HG03045 (cell line): Measurements from ENCODE around the gene VAPB.
"Not testable (repeated sequence)": the region's sequence is repeated elsewhere in the genome, so short reads cannot be mapped to it uniquely, and the experiment has no call there.

Source experiments
- ATAC-seq: cut with Tn5 transposase; IDR thresholded peaks from one replicate; pipeline ENCODE4 v1.9.1; 2021; ENCODE audit warnings: mild to moderate bottlenecking, moderate library complexity; ENCODE audit not compliant: unreplicated experiment

The VAPB gene

DNA sequence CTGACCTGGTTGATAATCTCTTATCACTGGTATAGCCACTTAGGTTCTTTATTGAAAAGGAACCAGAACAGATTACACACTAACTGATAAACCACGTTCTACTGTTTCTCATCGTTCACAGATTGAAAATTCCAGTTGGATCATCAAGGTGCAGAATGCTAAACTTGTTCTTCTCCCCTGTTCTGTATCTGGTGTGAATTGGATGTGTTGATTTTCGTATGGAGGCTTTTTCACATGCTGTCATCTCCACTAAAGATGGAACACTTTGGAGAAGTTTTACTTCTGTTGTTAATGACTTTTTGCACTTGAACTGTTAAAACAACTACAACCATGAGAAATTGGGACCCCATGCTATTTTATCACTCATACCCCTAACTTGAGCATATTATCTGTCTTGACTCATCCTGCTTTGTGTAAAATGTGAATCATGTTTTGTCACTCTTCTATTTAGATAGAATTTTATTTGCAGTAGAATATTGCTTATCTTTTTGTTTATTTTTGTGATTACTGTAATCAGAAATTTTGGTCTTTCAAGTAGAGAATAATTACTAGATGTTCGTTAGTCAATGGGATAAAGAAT lies 17.5 kb downstream of the VAPB start:
- ATAC-seq = no peak

DNA sequence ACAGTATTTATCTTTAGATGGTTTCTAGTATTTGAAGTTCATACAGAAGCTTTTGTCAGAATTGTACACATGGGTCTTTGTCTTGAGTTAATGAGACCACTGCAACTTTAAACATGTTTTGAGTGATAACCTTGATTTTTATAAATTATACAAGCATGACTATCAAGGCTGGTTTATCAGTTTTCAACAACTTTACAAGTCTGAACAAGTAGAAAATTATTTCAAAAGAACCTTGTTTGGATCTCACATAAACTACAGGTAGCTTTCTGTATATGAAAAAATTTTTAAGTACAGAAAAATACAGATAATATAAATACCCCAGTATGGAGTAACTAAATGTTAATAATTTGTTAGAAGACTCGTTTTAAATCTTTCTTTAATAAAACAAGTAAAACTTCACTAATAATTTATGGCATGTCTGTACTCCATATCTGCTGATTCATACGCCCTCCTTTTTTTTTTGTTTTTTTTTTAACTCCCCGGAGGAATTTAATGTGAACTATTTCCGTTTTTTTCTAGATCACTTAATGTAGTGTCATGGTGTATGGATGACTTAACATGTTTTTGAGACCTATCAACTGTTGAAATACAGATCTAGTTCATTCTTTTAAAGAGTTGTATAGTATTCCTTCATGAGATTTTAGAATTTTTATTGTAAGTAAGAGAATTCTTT lies 18.3 kb downstream of the VAPB start:
- no peak for ATAC-seq

DNA sequence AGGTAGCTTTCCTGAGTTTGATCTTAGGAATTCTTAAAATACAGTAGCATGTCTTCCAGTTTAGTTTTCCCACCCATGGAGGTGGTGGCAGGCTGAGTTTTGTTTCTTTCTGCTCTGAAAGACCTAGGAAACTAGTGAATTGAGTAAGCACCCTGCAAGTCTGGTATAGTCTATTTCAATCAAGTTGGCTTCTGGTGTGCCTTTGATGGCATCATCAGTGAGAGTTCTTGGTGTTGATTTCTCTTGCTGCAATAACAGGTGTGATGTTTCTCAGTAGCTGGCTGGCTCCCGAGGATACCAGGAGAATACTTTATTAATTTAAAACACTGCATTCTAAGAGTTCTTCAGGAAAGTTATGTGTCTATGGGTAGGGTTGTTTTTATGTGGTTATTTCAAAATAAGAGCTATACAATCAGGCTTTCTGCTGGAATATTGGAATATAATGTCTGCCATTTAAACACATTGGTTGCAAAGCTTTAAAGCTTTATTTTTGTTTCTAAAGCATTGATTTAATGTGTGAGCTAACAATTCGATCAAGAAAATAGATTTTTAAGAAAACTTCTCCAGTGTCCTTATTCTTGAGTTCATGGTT lies 19.0 kb downstream of the VAPB start:
- ATAC-seq = peak; percentile 56

DNA sequence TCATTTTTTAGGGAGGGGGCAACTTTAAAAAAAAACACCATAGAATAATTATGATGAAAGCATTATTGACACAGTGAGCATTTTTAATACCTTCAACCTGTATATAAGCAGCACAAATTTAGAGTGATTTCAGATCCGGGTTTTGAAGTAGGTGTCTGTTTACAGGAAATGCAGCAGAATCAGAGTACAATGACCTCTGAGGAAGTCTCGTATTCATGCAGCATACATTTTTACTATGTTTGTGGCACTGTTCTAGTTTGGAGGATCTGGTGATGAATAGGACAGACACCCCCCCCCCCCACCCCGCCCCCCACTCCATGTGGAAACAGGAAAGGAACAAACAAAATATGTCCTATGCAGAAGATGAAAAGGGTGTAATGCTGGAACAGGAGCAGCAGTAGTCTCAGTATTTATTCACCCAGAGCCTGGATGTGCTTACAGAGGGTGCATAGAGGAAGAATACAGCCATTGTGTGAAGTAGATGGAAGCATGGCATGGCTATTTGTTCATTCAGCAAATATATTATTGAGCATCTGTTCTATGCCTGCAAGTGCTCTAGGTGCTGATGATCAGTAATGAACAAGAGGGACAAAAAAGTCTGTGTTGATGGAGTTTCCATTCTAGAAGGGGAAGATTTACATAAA lies 19.7 kb downstream of the VAPB start:
- ATAC-seq = no peak

DNA sequence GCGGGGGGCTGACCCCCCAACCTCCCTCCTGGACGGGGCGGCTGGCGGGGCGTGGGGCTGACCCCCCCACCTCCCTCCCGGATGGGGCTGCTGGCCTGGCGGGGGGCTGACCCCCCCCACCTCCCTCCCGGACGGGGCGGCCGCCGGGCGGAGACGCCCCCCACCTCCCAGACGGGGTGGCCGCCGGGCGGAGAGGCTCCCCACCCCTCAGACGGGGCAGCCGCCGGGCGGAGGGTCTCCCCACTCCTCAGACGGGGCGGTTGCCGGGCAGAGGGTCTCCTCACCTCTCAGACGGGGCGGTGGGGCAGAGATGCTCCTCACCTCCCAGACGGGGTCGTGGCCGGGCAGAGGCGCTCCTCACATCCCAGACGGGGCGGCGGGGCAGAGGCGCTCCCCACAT lies 25.2 kb downstream of the VAPB start:
- not testable (repeated sequence) for ATAC-seq

DNA sequence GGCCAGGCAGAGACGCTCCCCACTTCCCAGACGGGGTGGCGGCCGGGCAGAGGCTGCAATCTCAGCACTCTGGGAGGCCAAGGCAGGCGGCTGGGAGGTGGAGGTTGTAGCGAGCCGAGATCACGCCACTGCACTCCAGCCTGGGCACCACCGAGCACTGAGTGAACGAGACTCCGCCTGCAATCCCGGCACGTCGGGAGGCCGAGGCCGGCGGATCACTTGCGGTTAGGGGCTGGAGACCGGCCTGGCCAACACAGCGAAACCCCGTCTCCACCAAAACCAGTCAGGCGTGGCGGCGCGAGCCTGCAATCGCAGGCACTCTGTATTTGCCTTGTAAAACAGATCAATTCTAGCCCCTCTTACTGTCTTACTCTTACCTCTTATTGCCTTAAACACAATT lies 25.8 kb downstream of the VAPB start:
- ATAC-seq = not testable (repeated sequence)

DNA sequence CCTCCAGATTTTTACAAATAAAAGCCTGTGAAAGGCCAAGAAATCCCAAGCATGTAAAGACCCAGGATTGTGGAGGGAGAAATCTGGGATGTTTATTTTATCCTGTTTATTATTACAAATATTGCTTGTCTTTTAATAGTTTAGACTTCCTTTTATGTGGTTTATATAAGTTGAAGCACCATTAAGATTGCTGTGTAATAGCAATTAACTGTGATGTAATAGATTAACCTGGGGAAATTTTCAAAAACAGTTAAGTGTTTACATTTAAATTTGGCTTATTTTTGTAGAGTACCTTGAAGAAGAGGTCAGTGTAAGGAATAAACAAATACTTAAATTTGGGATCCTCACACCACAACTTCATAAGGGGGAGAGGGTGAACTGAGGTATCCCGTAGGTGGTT lies 27.0 kb downstream of the VAPB start:
- ATAC-seq = no peak

DNA sequence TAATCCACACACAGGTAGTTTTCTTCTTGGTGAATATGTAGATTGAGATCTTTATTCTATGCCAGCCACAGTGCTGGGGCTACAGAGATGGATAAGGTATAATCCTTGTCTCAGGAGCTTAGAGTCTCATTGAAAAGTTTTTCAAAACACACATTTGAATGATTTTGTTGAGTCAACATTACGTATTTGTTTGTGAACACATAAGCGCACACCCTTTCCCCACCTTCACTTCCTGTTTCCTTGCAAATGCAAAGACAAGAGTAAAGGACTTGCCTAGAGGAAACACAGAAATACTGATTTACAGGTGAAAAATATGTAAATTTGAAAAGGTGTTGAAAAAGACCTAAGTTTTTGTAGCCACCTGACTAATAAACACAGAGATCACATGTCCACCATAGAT lies 27.8 kb downstream of the VAPB start:
- ATAC-seq = no peak

DNA sequence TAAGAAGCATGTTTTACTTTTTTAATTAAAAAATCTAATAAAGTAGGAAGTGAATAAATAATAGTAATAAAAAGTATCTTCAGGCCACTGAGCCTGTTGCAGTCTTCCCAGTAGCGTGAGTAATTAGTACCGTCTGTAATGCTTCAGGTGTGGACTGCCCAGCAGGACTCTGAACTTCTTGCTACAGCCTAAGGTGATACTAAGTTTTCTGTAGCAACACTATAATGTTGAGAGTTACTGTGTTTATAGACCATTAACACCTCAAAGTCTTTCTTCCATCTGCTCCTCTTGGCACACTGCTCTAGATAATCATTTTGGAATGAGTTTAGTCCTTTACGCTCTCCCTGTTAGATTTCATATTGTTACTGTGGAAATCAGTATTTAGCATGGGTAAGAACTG lies 28.4 kb downstream of the VAPB start:
- no peak for ATAC-seq

DNA sequence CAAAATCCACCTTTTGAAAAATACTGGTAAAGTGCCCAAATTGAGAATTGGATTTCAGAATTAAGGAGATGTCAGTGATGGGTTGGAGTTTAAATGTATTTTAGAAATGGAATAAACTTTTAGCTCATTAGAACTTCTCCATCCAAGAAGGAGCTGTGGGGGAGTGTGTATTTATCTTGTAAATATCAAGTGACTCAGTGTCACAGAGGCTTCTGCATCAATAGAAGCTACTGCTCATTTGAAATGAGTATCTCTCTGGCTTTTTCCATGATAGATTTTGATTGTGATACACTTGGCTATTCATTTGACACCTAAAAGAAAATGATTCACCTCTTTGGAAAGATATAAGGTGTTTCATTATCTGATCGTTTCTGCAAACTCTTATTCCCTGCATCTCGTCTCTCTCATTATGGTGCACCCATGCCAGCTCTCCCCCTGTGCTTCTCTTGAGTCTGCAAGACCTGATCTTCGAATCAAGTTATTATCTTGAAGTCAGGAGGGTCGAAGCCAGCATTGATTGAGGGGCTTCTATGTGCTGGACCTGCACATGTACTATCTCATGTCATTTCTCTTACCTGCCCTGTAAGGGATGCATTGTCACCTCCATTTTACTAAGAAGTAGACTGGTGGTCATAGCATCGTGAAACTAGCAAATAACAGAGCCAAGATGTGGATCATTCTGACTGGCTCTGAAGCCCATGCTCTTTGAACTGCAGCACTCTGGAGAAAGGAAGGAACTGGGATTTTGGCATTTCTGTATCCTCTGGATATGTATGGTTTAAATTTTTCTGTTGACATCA lies 30.1 kb downstream of the VAPB start:
- ATAC-seq = no peak

DNA sequence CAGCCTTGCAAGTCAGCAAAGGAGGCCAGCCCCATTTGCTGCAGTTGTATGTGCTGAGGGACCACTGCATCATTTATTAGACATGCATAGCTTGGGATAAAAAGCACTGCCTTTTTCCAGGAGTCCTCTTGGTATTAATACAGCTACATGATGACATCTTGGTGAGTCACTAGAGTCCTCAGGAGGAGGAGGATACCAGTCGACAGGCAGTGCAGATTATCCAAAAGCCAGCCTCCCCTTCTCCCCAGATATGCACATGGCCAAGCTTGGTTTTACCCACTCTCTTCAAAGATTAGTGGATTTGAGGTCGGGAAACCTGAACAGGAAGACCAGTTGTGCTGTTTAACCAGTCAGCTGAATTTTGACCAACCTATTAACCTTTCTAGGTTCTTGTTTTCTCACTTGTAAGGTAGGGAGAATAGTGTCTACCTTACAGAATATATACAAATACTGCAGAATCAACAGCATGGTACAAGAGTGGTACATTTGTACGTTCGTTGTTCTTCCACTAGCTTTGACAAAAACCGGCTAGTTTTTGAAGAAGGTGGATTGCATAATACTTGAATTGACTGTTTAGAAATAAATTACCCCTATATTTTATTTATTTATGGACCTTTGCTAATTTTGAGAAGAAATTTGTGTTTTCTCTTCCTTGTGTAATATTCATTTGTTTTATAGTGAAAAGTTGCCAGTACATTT lies 31.9 kb downstream of the VAPB start:
- no peak for ATAC-seq

DNA sequence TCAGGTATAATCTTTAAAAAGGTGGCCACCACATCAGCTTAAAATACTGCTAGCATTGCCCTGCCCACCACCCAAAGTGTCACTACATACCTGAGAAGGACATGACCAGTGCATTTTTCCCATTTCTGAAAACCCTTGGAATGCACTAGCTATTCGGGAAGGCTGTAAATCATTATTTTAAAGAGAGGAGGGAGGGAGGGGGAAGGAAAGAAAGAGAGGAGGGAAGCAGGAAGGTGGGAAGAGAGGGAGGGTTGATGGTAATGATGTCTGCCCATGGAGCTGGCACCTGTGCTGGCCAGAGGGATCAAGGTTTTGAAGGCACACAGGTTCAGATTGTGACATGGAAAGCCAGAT lies 32.4 kb downstream of the VAPB start:
- no peak for ATAC-seq

DNA sequence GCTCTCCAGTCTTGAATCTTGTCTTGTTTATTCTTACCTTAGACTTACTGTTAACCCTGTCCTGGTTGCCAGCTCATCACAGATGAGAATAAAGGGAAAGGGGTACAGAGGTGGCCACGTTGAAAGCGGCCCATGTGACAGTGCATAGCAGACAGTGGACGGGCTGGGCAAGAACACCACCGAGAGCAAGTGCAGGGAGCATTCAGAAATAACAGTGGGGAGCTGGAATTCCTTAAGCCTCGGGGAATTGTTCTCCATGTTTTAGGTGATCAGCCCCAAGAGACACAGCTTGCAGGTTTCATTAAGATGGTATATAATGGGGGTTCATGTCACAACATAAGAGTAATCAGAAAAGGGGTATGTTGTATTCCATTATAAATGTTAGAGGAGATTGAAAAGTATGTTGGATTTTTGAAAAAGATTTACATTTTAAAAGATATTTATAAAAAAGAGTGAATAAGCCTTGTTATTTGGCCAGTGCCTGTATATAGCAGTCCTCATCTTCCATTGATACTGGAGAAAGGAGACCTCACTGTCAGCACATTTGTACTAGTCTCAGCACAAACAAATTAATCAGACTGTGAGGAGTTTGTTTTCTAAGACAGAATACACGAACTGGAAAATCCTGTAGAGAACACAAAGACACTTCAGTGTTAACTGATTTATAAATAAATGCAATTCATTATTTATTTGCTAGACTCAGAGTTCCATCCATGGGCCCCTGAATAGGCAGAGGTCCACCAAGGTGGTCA lies 35.4 kb downstream of the VAPB start:
- no peak for ATAC-seq

DNA sequence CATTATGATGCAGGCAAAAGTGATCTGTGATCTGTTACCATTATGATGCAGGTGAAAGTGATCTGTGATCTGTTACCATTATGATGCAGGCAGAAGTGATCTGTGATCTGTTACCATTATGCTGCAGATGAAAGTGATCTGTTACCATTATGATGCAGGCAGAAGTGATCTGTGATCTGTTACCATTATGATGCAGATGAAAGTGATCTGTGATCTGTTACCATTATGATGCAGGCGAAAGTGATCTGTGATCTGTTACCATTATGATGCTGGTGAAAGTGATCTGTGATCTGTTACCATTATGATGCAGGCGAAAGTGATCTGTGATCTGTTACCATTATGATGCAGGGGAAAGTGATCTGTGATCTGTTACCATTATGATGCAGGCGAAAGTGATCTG lies 38.5 kb downstream of the VAPB start:
- not testable (repeated sequence) for ATAC-seq

DNA sequence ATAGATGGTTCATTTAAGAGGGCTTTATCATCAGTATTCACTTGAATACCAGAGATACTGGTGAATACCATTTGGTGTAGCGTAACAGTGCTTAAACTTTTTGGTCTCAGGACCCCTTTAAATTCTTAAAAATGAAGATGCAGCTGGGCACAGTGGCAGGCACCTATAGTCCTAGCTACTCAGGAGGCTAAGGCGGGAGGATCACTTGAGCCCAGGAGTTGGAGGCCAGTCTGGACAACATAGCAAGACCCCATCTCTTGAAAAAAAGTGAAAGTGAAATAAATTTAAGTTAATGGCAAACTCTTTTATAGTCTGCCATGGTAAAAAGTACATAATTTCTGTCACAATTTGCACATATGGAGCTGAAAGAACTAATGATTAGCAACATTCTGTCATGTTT lies 39.3 kb downstream of the VAPB start:
- ATAC-seq = no peak

DNA sequence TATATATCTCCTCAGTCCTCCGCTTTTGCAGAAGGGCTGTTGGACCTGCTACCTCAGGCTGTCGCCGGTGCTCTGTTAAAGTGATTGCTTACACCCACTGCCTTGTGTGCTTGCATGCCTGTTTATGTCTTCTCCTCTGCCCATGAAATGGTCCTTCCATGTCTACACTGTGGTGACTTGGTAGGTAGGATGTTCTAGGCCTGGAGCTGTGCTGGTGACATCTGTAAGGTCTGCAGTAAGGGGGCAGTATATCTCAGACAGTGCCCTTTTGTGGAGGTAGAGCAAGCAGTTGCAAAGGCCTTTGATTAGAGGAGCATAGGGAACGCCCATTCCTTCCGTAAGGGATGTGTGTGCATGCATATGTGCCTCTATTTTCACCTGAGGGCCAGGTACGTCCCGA lies 40.3 kb downstream of the VAPB start:
- ATAC-seq = no peak

DNA sequence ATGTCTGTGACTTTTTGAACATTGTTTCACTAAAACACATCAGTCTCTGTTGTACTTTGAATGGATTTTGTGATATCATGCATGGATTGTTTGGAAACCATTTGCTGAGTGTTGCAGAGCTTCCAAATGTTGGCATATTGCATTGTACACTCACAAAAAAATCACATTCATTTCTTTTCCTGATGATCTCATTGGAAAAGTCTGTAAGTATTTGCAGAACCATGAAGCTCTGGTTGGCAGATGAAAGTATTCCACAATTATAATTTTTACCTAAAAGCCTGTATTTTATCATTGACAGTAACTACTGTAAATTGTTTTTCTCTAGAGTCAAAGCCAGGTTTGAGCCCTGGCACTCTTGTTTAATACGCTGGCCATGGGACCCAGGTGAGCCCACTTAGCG lies 42.1 kb downstream of the VAPB start:
- no peak for ATAC-seq

DNA sequence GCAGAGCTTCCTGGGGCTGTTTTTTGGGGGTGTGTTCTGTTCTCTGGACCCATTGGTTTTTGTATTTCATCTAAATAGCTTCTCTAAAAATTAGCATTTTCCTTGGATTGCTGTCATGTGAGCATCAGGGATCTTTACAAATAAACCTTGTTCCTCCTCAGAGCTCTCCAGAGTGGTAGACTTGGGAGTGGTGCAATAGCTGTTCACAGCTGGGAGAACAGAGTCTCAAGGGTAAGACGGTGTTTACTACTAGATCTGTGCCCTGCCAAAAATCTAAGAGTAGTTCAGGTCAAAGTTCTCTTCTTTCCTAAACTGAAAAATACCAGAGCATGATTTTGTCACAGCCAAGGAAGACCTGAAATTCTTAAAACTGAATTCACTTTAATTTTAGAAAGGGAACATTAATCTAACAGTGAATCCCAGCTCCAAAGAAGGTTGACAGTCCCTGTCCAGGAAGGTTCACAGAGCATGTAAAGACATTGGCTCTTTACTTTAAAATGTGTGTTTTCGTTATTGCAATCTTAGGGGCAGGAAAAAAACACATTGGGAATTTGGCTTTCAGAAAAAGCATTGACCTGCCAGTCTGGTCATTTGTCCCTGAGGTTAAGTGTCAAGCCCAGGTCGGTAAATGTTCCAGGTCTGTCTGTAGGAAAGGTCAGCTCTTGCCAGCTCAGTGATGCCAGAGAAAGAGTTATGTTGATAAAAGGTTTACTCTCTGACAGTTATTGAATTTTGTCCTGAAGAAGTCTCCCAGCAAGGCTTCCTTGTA lies 43.3 kb downstream of the VAPB start:
- no peak for ATAC-seq

DNA sequence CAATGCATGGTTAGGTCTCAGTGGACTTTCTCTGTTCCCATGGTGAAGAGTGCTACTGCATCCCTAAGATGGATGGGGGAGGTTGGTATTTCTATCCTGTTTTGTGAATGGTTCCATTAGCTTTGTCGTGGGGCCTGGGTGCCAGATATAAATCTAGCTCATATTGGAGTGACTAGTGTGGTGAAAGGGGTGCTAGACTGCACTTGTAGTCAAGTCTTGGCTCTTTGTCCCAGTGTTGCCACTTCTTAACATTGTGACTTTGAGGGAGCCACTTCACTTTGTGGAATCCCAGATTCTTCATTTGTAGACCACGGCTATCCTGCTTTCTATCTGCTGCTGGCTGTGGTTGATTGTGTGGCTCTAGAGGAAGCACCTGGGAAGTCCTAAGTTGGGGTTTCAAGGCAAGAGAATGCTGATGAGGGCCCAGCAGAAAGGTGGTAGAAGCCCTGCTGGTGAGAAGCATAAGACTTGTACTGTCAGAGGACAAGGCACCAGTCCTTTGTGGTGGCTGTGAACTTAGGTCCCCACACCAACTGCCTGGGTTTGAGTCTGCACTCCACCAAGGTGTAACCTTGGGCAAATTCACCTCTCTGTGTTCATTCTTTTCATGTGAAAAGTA lies 44.1 kb downstream of the VAPB start:
- no peak for ATAC-seq
